Astrocyte (in vitro differentiated cells and primary cell): ENCODE data around the gene DCT.

Experiments
- EZH2 ChIP-seq: IDR thresholded peaks from 2 replicates; pipeline ENCODE4 v1.6.1; 2012; ENCODE audit warnings: mild to moderate bottlenecking, low read length, inconsistent platforms; ENCODE audit not compliant: insufficient read depth
- TF ChIP-seq, protein P1 (sequence below): IDR thresholded peaks from 2 replicates; pipeline ENCODE4 v1.5.1; 2011; ENCODE audit warnings: low read depth, mild to moderate bottlenecking, inconsistent platforms, low read length, moderate library complexity; ENCODE audit not compliant: insufficient read depth

DNA sequence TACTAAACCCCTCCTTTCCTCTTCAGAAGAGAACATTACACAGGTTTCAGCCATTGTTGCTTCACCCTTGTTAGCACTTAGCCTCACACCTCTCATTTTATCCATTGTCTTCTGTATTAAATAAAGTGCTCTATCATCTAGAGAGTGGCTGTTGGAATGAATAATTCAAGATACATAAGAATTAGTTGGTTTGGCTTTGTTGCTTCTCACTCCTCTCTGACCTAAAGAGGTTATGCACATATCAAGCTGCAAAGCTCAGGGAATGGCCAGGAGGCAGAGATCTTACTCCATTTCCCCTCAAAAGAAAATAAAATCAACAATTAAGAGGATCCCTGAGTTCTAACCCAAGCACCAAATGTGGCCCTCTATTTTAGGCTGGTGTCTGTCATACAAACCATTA, 79.7 kb downstream of the DCT start:
- TF ChIP-seq EZH2 = no peak
- TF ChIP-seq, protein P1, sequence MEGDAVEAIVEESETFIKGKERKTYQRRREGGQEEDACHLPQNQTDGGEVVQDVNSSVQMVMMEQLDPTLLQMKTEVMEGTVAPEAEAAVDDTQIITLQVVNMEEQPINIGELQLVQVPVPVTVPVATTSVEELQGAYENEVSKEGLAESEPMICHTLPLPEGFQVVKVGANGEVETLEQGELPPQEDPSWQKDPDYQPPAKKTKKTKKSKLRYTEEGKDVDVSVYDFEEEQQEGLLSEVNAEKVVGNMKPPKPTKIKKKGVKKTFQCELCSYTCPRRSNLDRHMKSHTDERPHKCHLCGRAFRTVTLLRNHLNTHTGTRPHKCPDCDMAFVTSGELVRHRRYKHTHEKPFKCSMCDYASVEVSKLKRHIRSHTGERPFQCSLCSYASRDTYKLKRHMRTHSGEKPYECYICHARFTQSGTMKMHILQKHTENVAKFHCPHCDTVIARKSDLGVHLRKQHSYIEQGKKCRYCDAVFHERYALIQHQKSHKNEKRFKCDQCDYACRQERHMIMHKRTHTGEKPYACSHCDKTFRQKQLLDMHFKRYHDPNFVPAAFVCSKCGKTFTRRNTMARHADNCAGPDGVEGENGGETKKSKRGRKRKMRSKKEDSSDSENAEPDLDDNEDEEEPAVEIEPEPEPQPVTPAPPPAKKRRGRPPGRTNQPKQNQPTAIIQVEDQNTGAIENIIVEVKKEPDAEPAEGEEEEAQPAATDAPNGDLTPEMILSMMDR = no peak
